H1 (cell line): ENCODE results near the gene WDR53. TPM values are rescaled to one million over a fixed set of nuclear protein-coding genes. Genes with fewer than 3 reads are reported as not detected.
"Not testable (repeated sequence)": the region's sequence is repeated elsewhere in the genome, so short reads cannot be mapped to it uniquely, and the experiment has no call there.

ENCODE experiments used
- CTCF ChIA-PET: fragments of 300-600 bp; sonication (Branson Sonifier 250); formaldehyde crosslinking; loops from one replicate; lab custom pipeline; 2021; ENCODE audit not compliant: partially characterized antibody; lab: Charles Lee
- POLR2A ChIA-PET: fragments of 300-600 bp; sonication (Branson Sonifier 250); formaldehyde crosslinking; loops from one replicate; lab custom pipeline; 2021; ENCODE audit warnings: inconsistent platforms; ENCODE audit not compliant: partially characterized antibody; lab: Charles Lee
- DNase-seq, 2 experiments: peaks; one replicate each; pipeline versions ENCODE4 v3.0.0 to v3.0.0-alpha.2; 2010 to 2022; ENCODE audit warnings: low spot score in 2 of 2, low read depth in 1 of 2, mixed read lengths in 1 of 2
- FAIRE-seq: peaks from 2 replicates; lab custom pipeline; 2011; peaks lifted over from hg19 to GRCh38; lab: Jason Lieb, UNC
- H2AFZ ChIP-seq: 2 replicates; pipeline ENCODE4 v1.8.1; 2012; ENCODE audit warnings: low read length, inconsistent platforms
- H2AK5ac ChIP-seq: 2 replicates; pipeline ENCODE4 v1.6.1; 2013; ENCODE audit warnings: low read depth, low read length
- H2BK120ac ChIP-seq: replicated peaks from 2 replicates; pipeline ENCODE3; 2013; ENCODE audit warnings: low read depth, low read length, inconsistent platforms
- H2BK12ac ChIP-seq: 2 replicates; pipeline ENCODE4 v1.6.1; 2013; ENCODE audit warnings: low read depth, low read length
- H2BK15ac ChIP-seq: 2 replicates; pipeline ENCODE4 v1.6.1; 2013; ENCODE audit warnings: low read length
- H2BK20ac ChIP-seq: 2 replicates; pipeline ENCODE4 v1.6.1; 2013; ENCODE audit warnings: low read length
- H2BK5ac ChIP-seq: 2 replicates; pipeline ENCODE4 v1.6.1; 2013; ENCODE audit warnings: low read depth, low read length
- H3K14ac ChIP-seq: 2 replicates; pipeline ENCODE4 v1.6.1; 2013; ENCODE audit warnings: inconsistent platforms; ENCODE audit not compliant: insufficient read length
- H3K18ac ChIP-seq: 2 replicates; pipeline ENCODE4 v1.6.1; 2013; ENCODE audit warnings: low read length; ENCODE audit errors: extremely low read depth
- H3K23ac ChIP-seq: 2 replicates; pipeline ENCODE4 v1.6.1; 2013; ENCODE audit warnings: inconsistent platforms; ENCODE audit not compliant: insufficient read length
- H3K23me2 ChIP-seq: 2 replicates; pipeline ENCODE4 v1.6.1; 2013; ENCODE audit warnings: low read depth, low read length
- H3K27ac ChIP-seq: 2 replicates; pipeline ENCODE4 v1.6.1; 2011; ENCODE audit warnings: low read depth, low read length, inconsistent platforms
- H3K27me3 ChIP-seq, 4 experiments: replicated peaks in 1 of 4; 1 replicate in 1 of 4; 2 replicates in 3 of 4; pipeline versions ENCODE4 v1.6.1 to v1.8.1; 2011 to 2013; ENCODE audit warnings: low read length in 3 of 4, mild to moderate bottlenecking in 3 of 4, inconsistent platforms in 2 of 4, mixed read lengths in 2 of 4, moderate library complexity in 1 of 4; ENCODE audit not compliant: control insufficient read depth in 3 of 4, insufficient read depth in 3 of 4; ENCODE audit errors: extremely low read depth in 1 of 4
- H3K36me3 ChIP-seq, 4 experiments: 2 replicates each; pipeline versions ENCODE4 v1.6.1 to v1.8.1; 2011 to 2013; ENCODE audit warnings: mild to moderate bottlenecking in 4 of 4, low read length in 3 of 4, moderate library complexity in 2 of 4, control low read depth in 1 of 4, inconsistent platforms in 1 of 4; ENCODE audit not compliant: insufficient read depth in 4 of 4, control insufficient read depth in 2 of 4
- H3K4ac ChIP-seq: replicated peaks from 2 replicates; pipeline ENCODE3; 2013; ENCODE audit warnings: low read length, low read depth, mixed read lengths, inconsistent platforms; ENCODE audit not compliant: insufficient read length
- H3K4me1 ChIP-seq, 4 experiments: replicated peaks in 1 of 4; 1 replicate in 1 of 4; 2 replicates in 3 of 4; pipeline versions ENCODE4 v1.6.1 to v1.8.1; 2011 to 2013; ENCODE audit warnings: low read length in 3 of 4, inconsistent platforms in 2 of 4, mixed read lengths in 1 of 4; ENCODE audit not compliant: insufficient read depth in 4 of 4, control insufficient read depth in 3 of 4
- H3K4me2 ChIP-seq, 2 experiments: 2 replicates each; pipeline versions ENCODE4 v1.6.1 to v1.8.1; 2011 to 2013; ENCODE audit warnings: low read depth in 2 of 2, low read length in 2 of 2, control low read depth in 1 of 2, inconsistent platforms in 1 of 2, mild to moderate bottlenecking in 1 of 2; ENCODE audit not compliant: insufficient read depth in 1 of 2
- H3K4me3 ChIP-seq, 4 experiments: fragments of 200-600, 300-600 bp in 1 of 4; sonication (generic), shearing (Covaris generic), sonication (Bioruptor Twin) in 1 of 4; 2 replicates each; pipeline versions ENCODE4 v1.5.1 to v1.8.1; 2011 to 2016; ENCODE audit warnings: low read length in 4 of 4, low read depth in 3 of 4, control low read depth in 2 of 4, inconsistent platforms in 2 of 4, mild to moderate bottlenecking in 2 of 4, mixed read lengths in 1 of 4, moderate library complexity in 1 of 4; ENCODE audit not compliant: insufficient read depth in 2 of 4; ENCODE audit errors: extremely low read depth in 1 of 4
- H3K56ac ChIP-seq: replicated peaks from 2 replicates; pipeline ENCODE3; 2013; ENCODE audit warnings: low read depth, mild to moderate bottlenecking, mixed read lengths, low read length, inconsistent platforms; ENCODE audit not compliant: insufficient read length
- H3K79me1 ChIP-seq: 2 replicates; pipeline ENCODE4 v1.6.1; 2013; ENCODE audit warnings: low read depth, low read length, control low read depth
- H3K79me2 ChIP-seq, 2 experiments: 2 replicates each; pipeline versions ENCODE4 v1.6.1 to v1.8.1; 2012 to 2013; ENCODE audit warnings: low read length in 2 of 2, mild to moderate bottlenecking in 2 of 2, inconsistent platforms in 1 of 2; ENCODE audit not compliant: insufficient read depth in 2 of 2, control insufficient read depth in 1 of 2
- H3K9ac ChIP-seq, 4 experiments: replicated peaks in 1 of 4; 1 replicate in 1 of 4; 2 replicates in 3 of 4; pipeline versions ENCODE4 v1.6.1 to v1.8.1; 2011 to 2013; ENCODE audit warnings: low read depth in 3 of 4, low read length in 3 of 4, control low read depth in 2 of 4, mild to moderate bottlenecking in 2 of 4, moderate library complexity in 2 of 4, inconsistent platforms in 1 of 4; ENCODE audit errors: extremely low read depth in 1 of 4
- H3K9me3 ChIP-seq, 2 experiments: 2 replicates each; pipeline versions ENCODE4 v1.6.1 to v1.8.1; 2012 to 2013; ENCODE audit warnings: mild to moderate bottlenecking in 2 of 2, moderate library complexity in 2 of 2, control low read depth in 1 of 2, inconsistent platforms in 1 of 2, low read depth in 1 of 2, low read length in 1 of 2, mixed read lengths in 1 of 2; ENCODE audit not compliant: insufficient read depth in 2 of 2
- H4K20me1 ChIP-seq, 2 experiments: replicated peaks in 1 of 2; 2 replicates each; pipeline versions ENCODE3 to v1.8.1; 2011 to 2013; ENCODE audit warnings: inconsistent platforms in 2 of 2, low read length in 2 of 2, mild to moderate bottlenecking in 1 of 2; ENCODE audit not compliant: insufficient read depth in 2 of 2, control insufficient read depth in 1 of 2
- H4K5ac ChIP-seq: 2 replicates; pipeline ENCODE4 v1.6.1; 2013; ENCODE audit warnings: low read length, low read depth, mixed read lengths, inconsistent platforms; ENCODE audit not compliant: insufficient read length
- H4K8ac ChIP-seq: 2 replicates; pipeline ENCODE4 v1.8.0; 2013; ENCODE audit warnings: mild to moderate bottlenecking, moderate library complexity, low read length, inconsistent platforms; ENCODE audit not compliant: insufficient read depth; ENCODE audit errors: extremely low read depth
- H4K91ac ChIP-seq: replicated peaks from 2 replicates; pipeline ENCODE3; 2013; ENCODE audit warnings: low read length, mixed read lengths, inconsistent platforms; ENCODE audit not compliant: insufficient read length
- ATF3 ChIP-seq: IDR thresholded peaks from 2 replicates; pipeline ENCODE4 v1.6.1; 2011; ENCODE audit warnings: low read depth, mild to moderate bottlenecking, low read length; ENCODE audit not compliant: insufficient read depth
- GTF2F1 ChIP-seq: IDR thresholded peaks from 2 replicates; pipeline ENCODE4 v1.6.1; 2012; ENCODE audit warnings: low read depth, low read length, improper control_type of control experiment, borderline replicate concordance
- RAD21 ChIP-seq, 2 experiments: IDR thresholded peaks in 1 of 2; conservative IDR thresholded peaks in 1 of 2; 2 replicates each; pipeline ENCODE4 v1.6.1; 2011; ENCODE audit warnings: low read depth in 2 of 2, low read length in 2 of 2, improper control_type of control experiment in 1 of 2, inconsistent platforms in 1 of 2, mild to moderate bottlenecking in 1 of 2, moderate library complexity in 1 of 2
- WGBS, 2 experiments: shearing (Covaris generic) in 1 of 2; methylation state at CpG; one replicate each; pipeline versions ENCODE4 v1.1.6 to v1.1.7; 2013 to 2015; ENCODE audit warnings: low lambda C conversion rate in 2 of 2, mixed read lengths in 2 of 2, inconsistent platforms in 1 of 2, low coverage in 1 of 2, missing lambda C conversion rate in 1 of 2; ENCODE audit not compliant: insufficient replicate concordance in 2 of 2, insufficient coverage in 1 of 2, insufficient read length in 1 of 2; ENCODE audit errors: extremely low coverage in 1 of 2, missing lambda C conversion rate in 1 of 2; 5-methylcytosine and 5-hydroxymethylcytosine counted together
- polyA plus RNA-seq, 7 experiments: library from polyadenylated mRNA; depleted of rRNA in 3 of 7; stranded (reverse) in 5 of 7; unstranded in 2 of 7; fragments of >200 nt in 5 of 7; fragments of 200-250 nt in 2 of 7; gene quantifications; 1 replicate in 5 of 7; 2 replicates in 1 of 7; 4 replicates in 1 of 7; pipeline versions ENCODE4 v1.2.1 to v1.2.3, GENCODE V29; 2011 to 2013; ENCODE audit warnings: missing spikeins in 2 of 7, mixed read lengths in 2 of 7
- total RNA-seq: library from RNA; stranded (reverse); fragmentation: NEBNext Ultra II Directional; extraction: Animal tissue kit (Norgen Biotek cat#: 25700); gene quantifications from 2 replicates; pipeline ENCODE4 v1.2.1, GENCODE V29; 2021

WDR53 gene
- total and polyA plus RNA-seq, 2 of the 8 experiments (the other 6 are each of a cell fraction or from before 2014, with no cell fraction given) = 7.4 to 18.8 TPM

DNA sequence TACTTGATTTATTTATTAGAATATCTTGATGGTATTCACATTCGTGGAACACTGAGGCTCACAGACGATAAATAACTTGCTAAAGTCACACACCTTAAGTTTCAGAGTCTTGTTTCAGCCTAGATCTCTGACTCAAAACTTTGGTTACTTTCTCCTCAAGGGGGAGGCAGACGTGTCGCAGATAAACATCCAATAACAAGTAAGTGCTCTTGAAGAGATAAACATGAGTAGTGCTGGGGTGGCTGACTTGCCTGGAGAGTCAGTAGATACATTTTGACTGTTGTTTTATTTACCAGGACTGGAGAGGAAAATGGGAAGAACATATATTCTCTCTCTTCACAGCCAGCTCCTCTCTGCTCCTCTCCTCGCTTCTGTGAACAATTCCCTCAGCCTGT is 31.4 kb upstream of the WDR53 start (continued):
- TF ChIP-seq ATF3 (no peak), RAD21 (IDR thresholded peaks at IDR 0.05 in 1 of 2, conservative IDR thresholded peaks at IDR 0.05 in 1 of 2; ENCODE audit: low read depth in 2 of 2, low read length in 2 of 2) (no peak), GTF2F1 (no peak)

- not testable (repeated sequence) for H2BK12ac ChIP-seq, H3K9me3 ChIP-seq, H2AK5ac ChIP-seq, H2BK20ac ChIP-seq, H2BK120ac ChIP-seq, H3K79me1 ChIP-seq, FAIRE-seq, H3K9ac ChIP-seq, H2BK15ac ChIP-seq, H3K23me2 ChIP-seq, H3K56ac ChIP-seq, H3K79me2 ChIP-seq, H3K14ac ChIP-seq, H4K91ac ChIP-seq, H2AFZ ChIP-seq, H4K20me1 ChIP-seq, H3K4me2 ChIP-seq, H3K36me3 ChIP-seq, H4K8ac ChIP-seq, H3K27ac ChIP-seq, H3K23ac ChIP-seq, H3K4me3 ChIP-seq, H2BK5ac ChIP-seq, H3K4ac ChIP-seq, H3K27me3 ChIP-seq, H3K18ac ChIP-seq, H4K5ac ChIP-seq, H3K4me1 ChIP-seq
- ChIA-PET POLR2A (interaction anchor here (1.0 to 2.2 kb wide), 5 partner anchors 10 to 143 kb away, joined by 3 to 5 read pairs (median 3); no protein-coding TSS in a partner anchor), CTCF (interaction anchor here (0.8 to 2.3 kb wide), 7 partner anchors 9 to 90 kb away, joined by 3 to 7 read pairs (median 4); no protein-coding TSS in a partner anchor)
- WGBS, 2 experiments = 93% methylated on average over 25 of the region's 25 CpGs; no CpG with 5 or more reads in 1 of the 2 experiments
- DNase-seq = peak in 1 of 2 experiments; percentile 41
These were observed 29.8 kb upstream of the WDR53 start for GRCh38 chr3:196597971-196598733.
